ENCODE data around the gene SP8.

GRCh38 chr7:20787660-20788419 is 1.2 kb upstream of the SP8 start:
- TF ChIP-seq, protein P1, sequence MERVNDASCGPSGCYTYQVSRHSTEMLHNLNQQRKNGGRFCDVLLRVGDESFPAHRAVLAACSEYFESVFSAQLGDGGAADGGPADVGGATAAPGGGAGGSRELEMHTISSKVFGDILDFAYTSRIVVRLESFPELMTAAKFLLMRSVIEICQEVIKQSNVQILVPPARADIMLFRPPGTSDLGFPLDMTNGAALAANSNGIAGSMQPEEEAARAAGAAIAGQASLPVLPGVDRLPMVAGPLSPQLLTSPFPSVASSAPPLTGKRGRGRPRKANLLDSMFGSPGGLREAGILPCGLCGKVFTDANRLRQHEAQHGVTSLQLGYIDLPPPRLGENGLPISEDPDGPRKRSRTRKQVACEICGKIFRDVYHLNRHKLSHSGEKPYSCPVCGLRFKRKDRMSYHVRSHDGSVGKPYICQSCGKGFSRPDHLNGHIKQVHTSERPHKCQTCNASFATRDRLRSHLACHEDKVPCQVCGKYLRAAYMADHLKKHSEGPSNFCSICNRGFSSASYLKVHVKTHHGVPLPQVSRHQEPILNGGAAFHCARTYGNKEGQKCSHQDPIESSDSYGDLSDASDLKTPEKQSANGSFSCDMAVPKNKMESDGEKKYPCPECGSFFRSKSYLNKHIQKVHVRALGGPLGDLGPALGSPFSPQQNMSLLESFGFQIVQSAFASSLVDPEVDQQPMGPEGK (CRISPR knock-in tag; IDR thresholded peaks at IDR 0.05; ENCODE audit: borderline replicate concordance): no peak
- no peak for TF ChIP-seq CREB5 (CRISPR knock-in tag; IDR thresholded peaks at IDR 0.05; ENCODE audit: low read depth)
- no peak for TF ChIP-seq PPARA (CRISPR knock-in tag; IDR thresholded peaks at IDR 0.05; ENCODE audit: borderline replicate concordance)
- TF ChIP-seq GLIS3 (CRISPR knock-in tag; IDR thresholded peaks at IDR 0.05): no peak
- no peak for TF ChIP-seq BACH2 (CRISPR knock-in tag; IDR thresholded peaks at IDR 0.05; ENCODE audit: borderline replicate concordance)
- no peak for TF ChIP-seq ZFP3 (CRISPR knock-in tag; IDR thresholded peaks at IDR 0.05)
- no peak for TF ChIP-seq ARNTL (CRISPR knock-in tag; IDR thresholded peaks at IDR 0.05; ENCODE audit: borderline replicate concordance, low read depth)
- TF ChIP-seq, protein P2, sequence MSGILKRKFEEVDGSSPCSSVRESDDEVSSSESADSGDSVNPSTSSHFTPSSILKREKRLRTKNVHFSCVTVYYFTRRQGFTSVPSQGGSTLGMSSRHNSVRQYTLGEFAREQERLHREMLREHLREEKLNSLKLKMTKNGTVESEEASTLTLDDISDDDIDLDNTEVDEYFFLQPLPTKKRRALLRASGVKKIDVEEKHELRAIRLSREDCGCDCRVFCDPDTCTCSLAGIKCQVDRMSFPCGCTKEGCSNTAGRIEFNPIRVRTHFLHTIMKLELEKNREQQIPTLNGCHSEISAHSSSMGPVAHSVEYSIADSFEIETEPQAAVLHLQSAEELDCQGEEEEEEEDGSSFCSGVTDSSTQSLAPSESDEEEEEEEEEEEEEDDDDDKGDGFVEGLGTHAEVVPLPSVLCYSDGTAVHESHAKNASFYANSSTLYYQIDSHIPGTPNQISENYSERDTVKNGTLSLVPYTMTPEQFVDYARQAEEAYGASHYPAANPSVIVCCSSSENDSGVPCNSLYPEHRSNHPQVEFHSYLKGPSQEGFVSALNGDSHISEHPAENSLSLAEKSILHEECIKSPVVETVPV (CRISPR knock-in tag; IDR thresholded peaks at IDR 0.05): no peak
- TF ChIP-seq ZC3H10 (CRISPR knock-in tag; IDR thresholded peaks at IDR 0.05): no peak
- TF ChIP-seq TOX (CRISPR knock-in tag; IDR thresholded peaks at IDR 0.05; ENCODE audit: borderline replicate concordance): no peak
- no peak for TF ChIP-seq ZNF565 (CRISPR knock-in tag; conservative IDR thresholded peaks at IDR 0.05; ENCODE audit: low read depth)
- no peak for TF ChIP-seq ESRRG (CRISPR knock-in tag; IDR thresholded peaks at IDR 0.05)
- no peak for TF ChIP-seq ZNF70 (CRISPR knock-in tag; IDR thresholded peaks at IDR 0.05)
